K562 (cell line): ENCODE results near the gene MYBPHL. TPM values are rescaled to one million over a fixed set of nuclear protein-coding genes. Genes with fewer than 3 reads are reported as not detected.

Experiments used
- ATF6 ChIP-seq: sonication (generic); formaldehyde crosslinking; IDR thresholded peaks from 2 replicates; pipeline ENCODE4 v1.4.0; 2020; ENCODE audit warnings: mild to moderate bottlenecking, missing genetic modification reagents
- BRCA1 ChIP-seq, 2 experiments: fragments of 450-650 bp in 1 of 2; sonication (generic) in 1 of 2; formaldehyde crosslinking in 1 of 2; IDR thresholded peaks; 2 replicates each; pipeline versions ENCODE4 v1.5.0 to v1.6.1; 2017 to 2020; ENCODE audit warnings: mild to moderate bottlenecking in 1 of 2, missing genetic modification reagents in 1 of 2
- ELF4 ChIP-seq: fragments of 450-650 bp; formaldehyde crosslinking; IDR thresholded peaks from 2 replicates; pipeline ENCODE4 v1.4.0; 2022; ENCODE audit warnings: missing genetic modification characterization
- HDGF ChIP-seq: fragments of 450-650 bp; IDR thresholded peaks from 2 replicates; pipeline ENCODE4 v1.6.1; 2016
- KLF13 ChIP-seq: fragments of 450-650 bp; IDR thresholded peaks from 2 replicates; pipeline ENCODE4 v1.6.1; 2016; ENCODE audit warnings: missing genetic modification characterization, low read depth, mild to moderate bottlenecking, missing compliant biosample characterization, moderate library complexity, borderline replicate concordance
- LARP7 ChIP-seq: fragments of 450-650 bp; IDR thresholded peaks from 2 replicates; pipeline ENCODE4 v1.6.1; 2016
- MCM3 ChIP-seq: fragments of 450-650 bp; IDR thresholded peaks from 2 replicates; pipeline ENCODE4 v1.6.1; 2016
- MLLT1 ChIP-seq, 2 experiments: fragments of 450-650 bp; IDR thresholded peaks; 2 replicates each; pipeline ENCODE4 v1.6.1; 2016
- NFE2 ChIP-seq: IDR thresholded peaks from 2 replicates; pipeline ENCODE4 v1.6.1; 2014; ENCODE audit warnings: antibody characterized with exemption, low read depth
- NFIC ChIP-seq: fragments of 450-650 bp; IDR thresholded peaks from 2 replicates; pipeline ENCODE4 v1.6.1; 2017; ENCODE audit warnings: mild to moderate bottlenecking, inconsistent platforms
- NKRF ChIP-seq: fragments of 450-650 bp; IDR thresholded peaks from 2 replicates; pipeline ENCODE4 v1.6.1; 2016; ENCODE audit warnings: borderline replicate concordance
- NR2C1 ChIP-seq, 2 experiments: fragments of 450-650 bp; IDR thresholded peaks; 2 replicates each; pipeline ENCODE4 v1.6.1; 2017; ENCODE audit warnings: mild to moderate bottlenecking in 2 of 2, antibody characterized with exemption in 1 of 2, inconsistent platforms in 1 of 2, missing compliant biosample characterization in 1 of 2, missing genetic modification characterization in 1 of 2
- RFX5 ChIP-seq: IDR thresholded peaks from 2 replicates; pipeline ENCODE4 v1.6.1; 2011; ENCODE audit warnings: low read depth, mild to moderate bottlenecking, improper control_type of control experiment, low read length
- TSC22D4 ChIP-seq: fragments of 450-650 bp; IDR thresholded peaks from 2 replicates; pipeline ENCODE4 v1.6.1; 2016; ENCODE audit warnings: missing genetic modification characterization, missing biosample characterization, control low read depth
- YBX1 ChIP-seq: fragments of 450-650 bp; IDR thresholded peaks from 2 replicates; pipeline ENCODE4 v1.7.1; 2016; ENCODE audit warnings: mild to moderate bottlenecking
- ZBTB26 ChIP-seq: fragments of 450-650 bp; formaldehyde crosslinking; IDR thresholded peaks from 2 replicates; pipeline ENCODE4 v1.4.0; 2022; ENCODE audit warnings: missing genetic modification characterization
- polyA plus RNA-seq, 8 experiments: library from polyadenylated mRNA; depleted of rRNA in 4 of 8; stranded (reverse) in 5 of 8; unstranded in 3 of 8; fragments of >200 nt; fragmentation: Nextera tagmentation in 2 of 8; fragmentation: Illumina TruSeq in 1 of 8; extraction: Ambion mirVana in 2 of 8; extraction: Trizol in 1 of 8; gene quantifications; 2 replicates each; pipeline versions ENCODE4 v1.2.1 to v1.2.3, GENCODE V29; 2011 to 2014; ENCODE audit warnings: inconsistent platforms in 1 of 8, missing spikeins in 1 of 8
- total RNA-seq, 7 experiments: library from RNA; depleted of rRNA in 6 of 7; stranded (reverse); fragments of >200 nt in 6 of 7; fragmentation: Illumina TruSeq in 2 of 7; extraction: Trizol in 2 of 7; gene quantifications; 2 replicates each; pipeline versions ENCODE4 v1.2.1 to v1.2.3, GENCODE V29; 2011 to 2021; ENCODE audit warnings: low replicate concordance in 1 of 7
- TF ChIP-seq, protein P1 (sequence below): fragments of 450-650 bp; IDR thresholded peaks from 2 replicates; pipeline ENCODE4 v1.6.1; 2016; ENCODE audit warnings: antibody characterized with exemption
- TF ChIP-seq, protein P2 (sequence below): fragments of 450-650 bp; formaldehyde crosslinking; IDR thresholded peaks from 2 replicates; pipeline ENCODE4 v1.4.0; 2022; ENCODE audit warnings: missing genetic modification characterization

The MYBPHL gene
- total and polyA plus RNA-seq, 9 of the 15 experiments (the other 6 are each of a cell fraction or from before 2014, with no cell fraction given), result 0.20 to 1.9 (median 0.33) TPM

DNA sequence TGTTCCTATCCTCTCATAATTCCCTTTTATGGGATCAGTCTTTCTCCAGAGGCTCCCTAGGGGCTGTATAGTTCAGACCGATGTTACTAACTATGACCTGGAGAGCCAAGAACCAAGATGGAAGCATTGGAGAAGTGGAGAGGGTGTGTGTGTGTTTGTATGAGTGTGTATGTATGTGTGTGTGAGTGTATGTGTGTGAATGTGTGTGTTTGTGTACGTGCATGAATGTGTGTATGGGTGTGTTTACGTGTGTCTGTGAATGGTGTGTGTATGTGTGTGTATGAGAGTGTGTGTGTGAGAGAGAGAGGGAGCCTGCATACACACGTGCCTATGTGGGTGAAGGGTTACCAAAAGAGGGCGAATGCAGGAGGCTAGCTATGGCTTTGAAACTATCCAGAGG, 4.9 kb downstream of the MYBPHL start (continued):
- TF ChIP-seq ATF6 (CRISPR knock-in tag) (no peak), LARP7 (0 out of 2 replicates have a peak, but pooled peaks have one; percentile 55), NFE2 (no peak), BRCA1 (IDR thresholded peaks at IDR 0.05) (no peak), BRCA1 (CRISPR knock-in tag; IDR thresholded peaks at IDR 0.05) (no peak), MLLT1 (IDR thresholded peaks at IDR 0.05) (0 out of 4 replicates have a peak, but pooled peaks have one; percentile 41 to 46), NR2C1 (IDR thresholded peaks at IDR 0.05) (peak; percentile 18; the same call in 1 of the 2 replicates), NR2C1 (tag; IDR thresholded peaks at IDR 0.05) (no peak), MCM3 (peak; percentile 83; the same call in 1 of the 2 replicates), ZBTB26 (CRISPR knock-in tag) (peak; percentile 93; the same call in 1 of the 2 replicates), ELF4 (CRISPR knock-in tag) (0 out of 2 replicates have a peak, but pooled peaks have one; percentile 36), RFX5 (no peak), NFIC (peak; percentile 15; the same call in 1 of the 2 replicates), TSC22D4 (0 out of 2 replicates have a peak, but pooled peaks have one; percentile 23), KLF13 (tag) (no peak), NKRF (0 out of 2 replicates have a peak, but pooled peaks have one; percentile 25), YBX1 (0 out of 2 replicates have a peak, but pooled peaks have one; percentile 21), HDGF (peak; percentile 83)
- TF ChIP-seq, protein P1, sequence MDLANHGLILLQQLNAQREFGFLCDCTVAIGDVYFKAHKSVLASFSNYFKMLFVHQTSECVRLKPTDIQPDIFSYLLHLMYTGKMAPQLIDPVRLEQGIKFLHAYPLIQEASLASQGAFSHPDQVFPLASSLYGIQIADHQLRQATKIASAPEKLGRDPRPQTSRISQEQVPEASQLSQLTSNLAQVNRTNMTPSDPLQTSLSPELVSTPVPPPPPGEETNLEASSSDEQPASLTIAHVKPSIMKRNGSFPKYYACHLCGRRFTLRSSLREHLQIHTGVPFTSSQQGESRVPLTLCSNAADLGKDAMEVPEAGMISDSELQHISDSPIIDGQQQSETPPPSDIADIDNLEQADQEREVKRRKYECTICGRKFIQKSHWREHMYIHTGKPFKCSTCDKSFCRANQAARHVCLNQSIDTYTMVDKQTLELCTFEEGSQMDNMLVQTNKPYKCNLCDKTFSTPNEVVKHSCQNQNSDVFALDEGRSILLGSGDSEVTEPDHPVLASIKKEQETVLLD, result 0 out of 2 replicates have a peak, but pooled peaks have one; percentile 26
- TF ChIP-seq, protein P2, sequence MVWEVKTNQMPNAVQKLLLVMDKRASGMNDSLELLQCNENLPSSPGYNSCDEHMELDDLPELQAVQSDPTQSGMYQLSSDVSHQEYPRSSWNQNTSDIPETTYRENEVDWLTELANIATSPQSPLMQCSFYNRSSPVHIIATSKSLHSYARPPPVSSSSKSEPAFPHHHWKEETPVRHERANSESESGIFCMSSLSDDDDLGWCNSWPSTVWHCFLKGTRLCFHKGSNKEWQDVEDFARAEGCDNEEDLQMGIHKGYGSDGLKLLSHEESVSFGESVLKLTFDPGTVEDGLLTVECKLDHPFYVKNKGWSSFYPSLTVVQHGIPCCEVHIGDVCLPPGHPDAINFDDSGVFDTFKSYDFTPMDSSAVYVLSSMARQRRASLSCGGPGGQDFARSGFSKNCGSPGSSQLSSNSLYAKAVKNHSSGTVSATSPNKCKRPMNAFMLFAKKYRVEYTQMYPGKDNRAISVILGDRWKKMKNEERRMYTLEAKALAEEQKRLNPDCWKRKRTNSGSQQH (CRISPR knock-in tag), result peak; percentile 86; the same call in 1 of the 2 replicates
